ENCODE data around the gene BRME1.
A peak's percentile ranks its signal among the peaks of the same experiment; 100 is the strongest.

BRME1 gene

GRCh38 chr19:13834244-13835069, 71.5 kb downstream of the BRME1 start:
- DNase-seq (ENCODE audit: insufficient read length, low spot score) (no peak), FAIRE-seq (no peak)

DNA sequence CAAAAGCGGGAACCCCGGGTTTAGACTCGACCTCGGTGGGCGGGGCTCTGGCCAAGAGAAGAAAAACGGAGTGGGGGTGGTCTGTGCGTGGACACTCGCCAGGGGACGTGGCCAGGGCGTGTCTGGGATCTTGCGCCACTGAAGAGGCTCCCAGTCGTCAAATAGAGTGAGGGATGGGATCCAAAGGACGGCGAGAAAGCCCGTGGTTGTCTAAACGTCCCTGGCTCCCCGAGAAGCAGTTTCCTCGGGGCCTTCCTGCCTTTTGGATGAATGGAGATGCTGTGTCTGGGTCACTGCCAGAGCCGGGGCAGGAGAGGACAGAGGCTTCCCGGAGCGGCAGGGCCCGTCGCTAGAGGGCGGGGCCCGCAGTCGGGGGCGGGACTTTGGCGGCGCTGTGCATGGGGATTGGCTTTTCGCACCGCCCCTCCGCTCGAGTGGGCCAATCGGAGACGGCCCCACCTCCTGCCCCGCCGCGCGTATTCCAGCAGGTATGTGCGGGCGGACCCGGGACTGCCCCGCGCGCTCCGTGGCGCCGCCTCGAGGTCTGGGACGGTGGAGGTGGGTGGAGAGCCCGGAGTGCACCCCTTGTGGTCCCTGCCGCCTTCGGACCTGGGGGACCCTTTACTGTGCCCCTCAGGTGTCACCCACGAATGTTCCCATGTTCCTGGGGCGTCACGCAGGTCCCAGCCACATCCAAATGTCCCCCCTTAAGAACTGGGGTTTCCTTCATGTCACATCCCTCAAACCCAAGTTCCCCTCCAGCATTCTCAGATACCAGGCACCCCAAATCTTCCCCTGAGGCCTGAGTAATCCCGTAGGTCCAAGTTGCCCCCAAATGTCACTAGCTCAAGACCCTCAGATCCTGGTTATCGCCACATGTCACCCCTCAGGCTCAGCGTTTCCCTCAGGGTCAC, 72.3 kb downstream of the BRME1 start:
- DNase-seq (ENCODE audit: insufficient read length, low spot score) (peak; percentile 95), FAIRE-seq (peak; percentile 91)

Measured in HTR-8/SVneo (cell line).